Panc1 (cell line): ENCODE data around the gene RNF168.
"Not testable (repeated sequence)": the region's sequence is repeated elsewhere in the genome, so short reads cannot be mapped to it uniquely, and the experiment has no call there.

Experiments used
- POLR2AphosphoS5 ChIP-seq: IDR thresholded peaks from 2 replicates; pipeline ENCODE4 v1.6.1; 2012; ENCODE audit warnings: mild to moderate bottlenecking, low read depth, low read length, moderate library complexity
- SIN3A ChIP-seq: IDR thresholded peaks from 2 replicates; pipeline ENCODE4 v1.6.1; 2012; ENCODE audit warnings: low read depth, mild to moderate bottlenecking, low read length, moderate library complexity, borderline replicate concordance; ENCODE audit not compliant: insufficient read depth
- TCF7L2 ChIP-seq: IDR thresholded peaks from 2 replicates; pipeline ENCODE4 v1.6.1; 2011; ENCODE audit warnings: mild to moderate bottlenecking, low read depth, low read length, inconsistent platforms
- TF ChIP-seq, protein P1 (sequence below): fragments of 450-650 bp; IDR thresholded peaks from 2 replicates; pipeline ENCODE4 v1.5.1; 2017; ENCODE audit warnings: mild to moderate bottlenecking

DNA sequence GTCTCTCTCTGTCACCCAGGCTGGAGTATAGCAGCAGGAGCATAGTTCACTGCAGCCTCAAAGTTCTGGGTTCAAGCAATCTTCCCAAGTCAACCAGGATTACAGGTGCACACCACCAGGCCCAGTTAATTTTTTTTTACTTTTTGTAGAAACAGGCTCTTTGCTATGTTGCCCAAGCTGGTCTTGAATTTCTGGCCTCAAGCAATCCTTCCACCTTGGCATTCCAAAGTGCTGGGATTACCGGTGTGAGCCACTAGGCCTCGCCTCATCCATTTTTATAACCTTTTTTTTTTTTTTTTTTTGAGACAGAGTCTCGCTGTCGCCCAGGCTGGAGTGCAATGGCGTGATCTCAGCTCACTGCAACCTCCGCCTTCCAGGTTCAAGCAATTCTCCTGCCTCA lies 79.1 kb downstream of the RNF168 start:
- TF ChIP-seq, protein P1, sequence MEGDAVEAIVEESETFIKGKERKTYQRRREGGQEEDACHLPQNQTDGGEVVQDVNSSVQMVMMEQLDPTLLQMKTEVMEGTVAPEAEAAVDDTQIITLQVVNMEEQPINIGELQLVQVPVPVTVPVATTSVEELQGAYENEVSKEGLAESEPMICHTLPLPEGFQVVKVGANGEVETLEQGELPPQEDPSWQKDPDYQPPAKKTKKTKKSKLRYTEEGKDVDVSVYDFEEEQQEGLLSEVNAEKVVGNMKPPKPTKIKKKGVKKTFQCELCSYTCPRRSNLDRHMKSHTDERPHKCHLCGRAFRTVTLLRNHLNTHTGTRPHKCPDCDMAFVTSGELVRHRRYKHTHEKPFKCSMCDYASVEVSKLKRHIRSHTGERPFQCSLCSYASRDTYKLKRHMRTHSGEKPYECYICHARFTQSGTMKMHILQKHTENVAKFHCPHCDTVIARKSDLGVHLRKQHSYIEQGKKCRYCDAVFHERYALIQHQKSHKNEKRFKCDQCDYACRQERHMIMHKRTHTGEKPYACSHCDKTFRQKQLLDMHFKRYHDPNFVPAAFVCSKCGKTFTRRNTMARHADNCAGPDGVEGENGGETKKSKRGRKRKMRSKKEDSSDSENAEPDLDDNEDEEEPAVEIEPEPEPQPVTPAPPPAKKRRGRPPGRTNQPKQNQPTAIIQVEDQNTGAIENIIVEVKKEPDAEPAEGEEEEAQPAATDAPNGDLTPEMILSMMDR, result not testable (repeated sequence)
- TF ChIP-seq SIN3A, TCF7L2, POLR2AphosphoS5: not testable (repeated sequence)
